Endothelial cell of umbilical vein (primary cell): Measurements from ENCODE around the gene WDFY3. TPM values are rescaled to one million over a fixed set of nuclear protein-coding genes. Genes with fewer than 3 reads are reported as not detected.

Source experiments
- BruUV-seq: library from RNA; stranded (reverse); fragments of 400-500 nt; replicated peaks from 2 replicates; lab custom pipeline; 2021; lab: Mats Ljungman, UMichigan
- CTCF ChIA-PET: fragments of 300-600, 350-600 bp; sonication (Branson Sonifier 250); formaldehyde crosslinking; loops from one replicate; lab custom pipeline; 2021; ENCODE audit warnings: antibody characterized with exemption, inconsistent platforms; lab: Charles Lee
- POLR2A ChIA-PET: fragments of 300-600, 350-600 bp; sonication (Branson Sonifier 250); formaldehyde crosslinking; loops from one replicate; lab custom pipeline; 2021; ENCODE audit warnings: antibody characterized with exemption, inconsistent platforms; lab: Charles Lee
- DNase-seq: peaks from one replicate; pipeline ENCODE4 v3.0.0-alpha.2; 2011; ENCODE audit warnings: low read depth, low spot score
- FAIRE-seq: peaks from 2 replicates; lab custom pipeline; 2011; peaks lifted over from hg19 to GRCh38; lab: Jason Lieb, UNC
- H2AFZ ChIP-seq: 2 replicates; pipeline ENCODE4 v1.6.0; 2012; ENCODE audit warnings: low read depth, low read length, control low read depth, inconsistent platforms
- H3K27ac ChIP-seq: 2 replicates; pipeline ENCODE4 v1.5.1; 2011; ENCODE audit warnings: low read depth, mild to moderate bottlenecking, control low read depth, low read length, moderate library complexity; ENCODE audit not compliant: insufficient read depth
- H3K27me3 ChIP-seq, 2 experiments: 2 replicates each; pipeline versions ENCODE4 v1.6.0 to v1.6.1; 2011; ENCODE audit warnings: low read length in 2 of 2, mixed read lengths in 1 of 2; ENCODE audit not compliant: control insufficient read depth in 2 of 2, insufficient read depth in 2 of 2
- H3K36me3 ChIP-seq, 2 experiments: 2 replicates in 1 of 2; 3 replicates in 1 of 2; pipeline ENCODE4 v1.5.1; 2011; ENCODE audit warnings: low read length in 2 of 2, mild to moderate bottlenecking in 1 of 2, moderate library complexity in 1 of 2; ENCODE audit not compliant: control insufficient read depth in 2 of 2, insufficient read depth in 2 of 2; ENCODE audit errors: extremely low read depth in 1 of 2
- H3K4me1 ChIP-seq: 3 replicates; pipeline ENCODE4 v1.5.1; 2011; ENCODE audit warnings: mild to moderate bottlenecking, low read length; ENCODE audit not compliant: control insufficient read depth, insufficient read depth; ENCODE audit errors: extremely low read depth
- H3K4me2 ChIP-seq: 2 replicates; pipeline ENCODE4 v1.6.1; 2011; ENCODE audit warnings: low read length, control low read depth, mixed read lengths; ENCODE audit not compliant: insufficient read depth
- H3K4me3 ChIP-seq, 3 experiments: fragments of 200-600 bp in 1 of 3; sonication (generic), shearing (Covaris generic) in 1 of 3; replicated peaks in 1 of 3; 2 replicates each; pipeline ENCODE4 v1.5.1; 2011 to 2016; ENCODE audit warnings: control low read depth in 3 of 3, low read length in 3 of 3, mild to moderate bottlenecking in 2 of 3, inconsistent platforms in 1 of 3, low read depth in 1 of 3, moderate library complexity in 1 of 3; ENCODE audit not compliant: insufficient read depth in 1 of 3
- H3K79me2 ChIP-seq: 2 replicates; pipeline ENCODE4 v1.6.0; 2012; ENCODE audit warnings: low read length, inconsistent platforms; ENCODE audit not compliant: control insufficient read depth, insufficient read depth
- H3K9ac ChIP-seq: replicated peaks from 2 replicates; pipeline ENCODE3; 2011; ENCODE audit warnings: low read length, control low read depth; ENCODE audit not compliant: insufficient read depth; ENCODE audit errors: extremely low read depth
- H3K9me1 ChIP-seq: replicated peaks from 3 replicates; pipeline ENCODE4 v1.6.0; 2011; ENCODE audit warnings: mild to moderate bottlenecking, low read length; ENCODE audit not compliant: control insufficient read depth, insufficient read depth; ENCODE audit errors: extremely low read depth
- H3K9me3 ChIP-seq: replicated peaks from 2 replicates; pipeline ENCODE4 v1.5.1; 2012; ENCODE audit warnings: low read length, inconsistent platforms; ENCODE audit not compliant: control insufficient read depth, insufficient read depth
- H4K20me1 ChIP-seq: replicated peaks from 2 replicates; pipeline ENCODE3; 2011; ENCODE audit warnings: mild to moderate bottlenecking, low read length; ENCODE audit not compliant: control insufficient read depth, insufficient read depth; ENCODE audit errors: extremely low read depth
- EZH2 ChIP-seq: IDR thresholded peaks from 2 replicates; pipeline ENCODE4 v1.6.1; 2012; ENCODE audit warnings: borderline replicate concordance, low read depth, mild to moderate bottlenecking, moderate library complexity, low read length, inconsistent platforms; ENCODE audit not compliant: severe bottlenecking
- FOS ChIP-seq: IDR thresholded peaks from 2 replicates; pipeline ENCODE4 v1.6.1; 2011; ENCODE audit warnings: mild to moderate bottlenecking, low read length, moderate library complexity, borderline replicate concordance; ENCODE audit not compliant: insufficient read depth
- GATA2 ChIP-seq: IDR thresholded peaks from 2 replicates; pipeline ENCODE4 v1.7.0; 2011; ENCODE audit warnings: low read depth, mild to moderate bottlenecking, moderate library complexity, mixed read lengths, low read length; ENCODE audit not compliant: insufficient read length, insufficient read depth
- JUN ChIP-seq: IDR thresholded peaks from 2 replicates; pipeline ENCODE4 v1.6.1; 2011; ENCODE audit warnings: borderline replicate concordance, low read depth; ENCODE audit not compliant: insufficient read length, insufficient read depth
- MYC ChIP-seq: IDR thresholded peaks from one replicate; pipeline ENCODE4 v1.6.1; 2011; ENCODE audit warnings: mild to moderate bottlenecking, low read depth, low read length
- POLR2A ChIP-seq: IDR thresholded peaks from 2 replicates; pipeline ENCODE4 v1.6.1; 2012; ENCODE audit warnings: low read depth, mild to moderate bottlenecking, control low read depth, low read length
- POLR2AphosphoS5 ChIP-seq: IDR thresholded peaks from 2 replicates; pipeline ENCODE4 v1.6.1; 2012; ENCODE audit warnings: low read depth, mild to moderate bottlenecking, control low read depth, low read length, moderate library complexity; ENCODE audit not compliant: insufficient read depth
- dilution Hi-C: fragments of 300-500 bp; cut with MboI; formaldehyde crosslinking; loops from one replicate; pipeline ENCODE4 v1.15.0; 2019; ENCODE audit warnings: low sequenced_read_pairs; ENCODE audit not compliant: extremely low pct_ligation_motif_present
- intact Hi-C: fragments of 100-400 bp; cut with micrococcal nuclease; formaldehyde crosslinking; loops from one replicate; pipeline ENCODE4 v1.10.0; 2022
- polyA plus RNA-seq, 4 experiments: library from polyadenylated mRNA; depleted of rRNA in 3 of 4; stranded (reverse) in 3 of 4; unstranded in 1 of 4; fragments of >200 nt; gene quantifications; 2 replicates each; pipeline versions ENCODE4 v1.2.1 to v1.2.3, GENCODE V29; 2011 to 2012; ENCODE audit warnings: missing spikeins in 1 of 4
- total RNA-seq: library from RNA; stranded (reverse); gene quantifications from 2 replicates; pipeline ENCODE4 v1.2.3, GENCODE V29; 2021
- TF ChIP-seq, protein P1 (sequence below): IDR thresholded peaks from 2 replicates; pipeline ENCODE4 v1.6.1; 2011; ENCODE audit not compliant: insufficient read depth, insufficient read length
- TF ChIP-seq, protein P2 (sequence below), 2 donors: IDR thresholded peaks; 1 replicate in 1 of 2; 2 replicates in 1 of 2; pipeline ENCODE4 v1.5.1; 2011; ENCODE audit warnings: low read length in 2 of 2, mild to moderate bottlenecking in 2 of 2, moderate library complexity in 2 of 2, control low read depth in 1 of 2, inconsistent platforms in 1 of 2, low read depth in 1 of 2; ENCODE audit not compliant: insufficient read depth in 1 of 2; ENCODE audit errors: extremely low read depth in 1 of 2

The WDFY3 gene
- total and polyA plus RNA-seq, 2 donors (not counting 3 experiments of a cell fraction or from before 2014, with no cell fraction given), result 37.0 to 113 TPM

DNA sequence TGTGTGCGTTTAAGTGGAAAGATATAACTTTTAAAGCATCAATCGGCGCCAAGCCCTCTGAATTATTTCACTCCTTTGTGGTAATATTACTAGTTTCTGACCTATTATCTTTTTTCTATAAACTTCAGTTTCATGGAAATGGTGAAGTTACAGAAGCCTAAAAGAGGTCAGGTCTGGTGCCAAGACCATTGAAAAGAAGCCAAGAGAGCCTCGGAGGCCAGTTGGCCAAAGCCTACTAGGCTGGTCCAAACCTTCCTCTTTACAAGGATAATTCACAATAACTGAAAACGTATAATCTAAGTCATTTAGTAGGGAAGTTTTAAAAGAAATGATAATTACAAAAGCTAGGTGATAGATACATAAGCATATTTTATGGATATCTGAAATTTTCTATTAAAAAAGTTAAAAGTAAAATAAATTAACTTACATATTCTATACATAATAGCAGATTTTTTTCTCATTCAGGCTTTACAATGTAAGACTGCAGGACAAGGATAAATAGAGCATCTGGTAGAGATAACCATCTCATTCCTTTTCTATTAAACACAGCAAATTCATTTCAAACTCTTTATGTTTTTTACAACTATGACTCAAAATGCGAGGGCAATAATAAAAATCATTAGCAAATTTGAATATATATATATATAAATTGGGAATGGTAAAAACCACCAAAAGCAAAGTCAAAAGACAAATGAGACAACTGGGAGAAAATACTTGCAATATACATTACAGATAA, 49.2 kb downstream of the WDFY3 start:
- TF ChIP-seq JUN (no peak), EZH2 (no peak), MYC (no peak), POLR2A (no peak), POLR2AphosphoS5 (no peak), GATA2 (no peak), FOS (no peak)
- TF ChIP-seq, protein P1, sequence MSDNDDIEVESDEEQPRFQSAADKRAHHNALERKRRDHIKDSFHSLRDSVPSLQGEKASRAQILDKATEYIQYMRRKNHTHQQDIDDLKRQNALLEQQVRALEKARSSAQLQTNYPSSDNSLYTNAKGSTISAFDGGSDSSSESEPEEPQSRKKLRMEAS, result no peak
- TF ChIP-seq, protein P2, sequence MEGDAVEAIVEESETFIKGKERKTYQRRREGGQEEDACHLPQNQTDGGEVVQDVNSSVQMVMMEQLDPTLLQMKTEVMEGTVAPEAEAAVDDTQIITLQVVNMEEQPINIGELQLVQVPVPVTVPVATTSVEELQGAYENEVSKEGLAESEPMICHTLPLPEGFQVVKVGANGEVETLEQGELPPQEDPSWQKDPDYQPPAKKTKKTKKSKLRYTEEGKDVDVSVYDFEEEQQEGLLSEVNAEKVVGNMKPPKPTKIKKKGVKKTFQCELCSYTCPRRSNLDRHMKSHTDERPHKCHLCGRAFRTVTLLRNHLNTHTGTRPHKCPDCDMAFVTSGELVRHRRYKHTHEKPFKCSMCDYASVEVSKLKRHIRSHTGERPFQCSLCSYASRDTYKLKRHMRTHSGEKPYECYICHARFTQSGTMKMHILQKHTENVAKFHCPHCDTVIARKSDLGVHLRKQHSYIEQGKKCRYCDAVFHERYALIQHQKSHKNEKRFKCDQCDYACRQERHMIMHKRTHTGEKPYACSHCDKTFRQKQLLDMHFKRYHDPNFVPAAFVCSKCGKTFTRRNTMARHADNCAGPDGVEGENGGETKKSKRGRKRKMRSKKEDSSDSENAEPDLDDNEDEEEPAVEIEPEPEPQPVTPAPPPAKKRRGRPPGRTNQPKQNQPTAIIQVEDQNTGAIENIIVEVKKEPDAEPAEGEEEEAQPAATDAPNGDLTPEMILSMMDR (IDR thresholded peaks at IDR 0.05; ENCODE audit: extremely low read depth in 1 of 2, insufficient read depth in 1 of 2, low read depth in 1 of 2, low read length in 2 of 2), result no peak
- Histone ChIP-seq H3K27me3 (no peaks in the 10 kb centered on the region), H3K4me3 (no peak overlapping the region), H3K9ac (no peak overlapping the region), H3K4me2 (no peak overlapping the region), H3K79me2 (peaks cover 68% of the 10 kb centered on the region), H3K27ac (no peak overlapping the region), H3K9me3 (no peaks in the 10 kb centered on the region), H2AFZ (no peak overlapping the region), H3K9me1 (no peaks in the 10 kb centered on the region), H3K36me3 (peaks cover 0 to 2% of the 10 kb centered on the region in 2 experiments), H4K20me1 (peaks cover 9% of the 10 kb centered on the region), H3K4me1 (peaks cover 46% of the 10 kb centered on the region)
- intact Hi-C loops (loop anchor here (5.0 kb wide), 1 partner anchor 50 kb away; the partner anchor contains the start of gene WDFY3), dilution Hi-C loops (no loop called here)
- no peak for FAIRE-seq
- ChIA-PET POLR2A (no interaction called here), CTCF (interaction anchor here (1.1 to 2.7 kb wide), 3 partner anchors 10 to 85 kb away, joined by 3 to 11 read pairs (median 3); no protein-coding TSS in a partner anchor)
- no TSS peak for BruUV-seq
- no peak for DNase-seq
